ENCODE results near the gene ARHGAP26.

The ARHGAP26 gene

GRCh38 chr5:143002459-143003327 is 232.5 kb downstream of the ARHGAP26 start:
- in situ Hi-C loops (cut with MboI; ENCODE audit: low sequenced_read_pairs): no loop called here

GRCh38 chr5:143003328-143003636 is 233.1 kb downstream of the ARHGAP26 start:
- in situ Hi-C loops (cut with MboI; ENCODE audit: low sequenced_read_pairs): no loop called here

GRCh38 chr5:143004361-143005145 is 234.4 kb downstream of the ARHGAP26 start:
- in situ Hi-C loops (cut with MboI; ENCODE audit: low sequenced_read_pairs): no loop called here

GRCh38 chr5:143006501-143006900 is 236.3 kb downstream of the ARHGAP26 start:
- in situ Hi-C loops (cut with MboI; ENCODE audit: low sequenced_read_pairs): no loop called here

GRCh38 chr5:143008032-143008431 is 237.9 kb downstream of the ARHGAP26 start:
- in situ Hi-C loops (cut with MboI; ENCODE audit: low sequenced_read_pairs): no loop called here

GRCh38 chr5:143008809-143009521 is 238.8 kb downstream of the ARHGAP26 start:
- in situ Hi-C loops (cut with MboI; ENCODE audit: low sequenced_read_pairs): no loop called here

- in situ Hi-C loops (cut with MboI; ENCODE audit: low sequenced_read_pairs): no loop called here
These were observed 240.2 kb downstream of the ARHGAP26 start for GRCh38 chr5:143010351-143010750.

GRCh38 chr5:143011585-143011984 is 241.4 kb downstream of the ARHGAP26 start:
- in situ Hi-C loops (cut with MboI; ENCODE audit: low sequenced_read_pairs): no loop called here

GRCh38 chr5:143013176-143013891 is 243.2 kb downstream of the ARHGAP26 start:
- in situ Hi-C loops (cut with MboI; ENCODE audit: low sequenced_read_pairs): no loop called here

GRCh38 chr5:143014017-143014651 is 244.0 kb downstream of the ARHGAP26 start:
- in situ Hi-C loops (cut with MboI; ENCODE audit: low sequenced_read_pairs): no loop called here

GRCh38 chr5:143016777-143017516 is 246.8 kb downstream of the ARHGAP26 start:
- in situ Hi-C loops (cut with MboI; ENCODE audit: low sequenced_read_pairs): no loop called here

- in situ Hi-C loops (cut with MboI; ENCODE audit: low sequenced_read_pairs): no loop called here
These were observed 247.4 kb downstream of the ARHGAP26 start for GRCh38 chr5:143017541-143017940.

GRCh38 chr5:143017992-143018391 is 247.8 kb downstream of the ARHGAP26 start:
- in situ Hi-C loops (cut with MboI; ENCODE audit: low sequenced_read_pairs): no loop called here

GRCh38 chr5:143019157-143019556 is 249.0 kb downstream of the ARHGAP26 start:
- in situ Hi-C loops (cut with MboI; ENCODE audit: low sequenced_read_pairs): no loop called here

GRCh38 chr5:143019614-143020515 is 249.7 kb downstream of the ARHGAP26 start:
- in situ Hi-C loops (cut with MboI; ENCODE audit: low sequenced_read_pairs): no loop called here

GRCh38 chr5:143021595-143021994 is 251.4 kb downstream of the ARHGAP26 start:
- in situ Hi-C loops (cut with MboI; ENCODE audit: low sequenced_read_pairs): no loop called here

GRCh38 chr5:143023411-143024096 is 253.4 kb downstream of the ARHGAP26 start:
- in situ Hi-C loops (cut with MboI; ENCODE audit: low sequenced_read_pairs): no loop called here
